IPS-NIHi7 (cell line): Measurements from ENCODE around the gene CXCR5.

Experiments used
- DNase-seq: peaks from one replicate; pipeline ENCODE4 v3.0.0; 2012; ENCODE audit warnings: mixed read lengths; ENCODE audit errors: extremely low spot score

CXCR5 gene

GRCh38 chr11:118876286-118876685 lies 7.4 kb upstream of the CXCR5 start:
- no peak for DNase-seq

- DNase-seq, result no peak
Observed at GRCh38 chr11:118877487-118878162, 6.1 kb upstream of the CXCR5 start.

- no peak for DNase-seq
Observed at GRCh38 chr11:118878163-118878563, 5.5 kb upstream of the CXCR5 start.

- DNase-seq, result no peak
Observed at GRCh38 chr11:118881228-118881627, 2.5 kb upstream of the CXCR5 start.

GRCh38 chr11:118882491-118882890 lies 1.2 kb upstream of the CXCR5 start:
- DNase-seq, result no peak

- no peak for DNase-seq
Observed at GRCh38 chr11:118883004-118883367, 706 bp upstream of the CXCR5 start.

GRCh38 chr11:118884875-118885274 lies 1.2 kb downstream of the CXCR5 start:
- no peak for DNase-seq

- no peak for DNase-seq
Observed at GRCh38 chr11:118885319-118885718, 1.6 kb downstream of the CXCR5 start.

GRCh38 chr11:118885831-118886565 lies 2.3 kb downstream of the CXCR5 start:
- no peak for DNase-seq

- DNase-seq, result no peak
Observed at GRCh38 chr11:118886681-118887111, 3.0 kb downstream of the CXCR5 start.

- DNase-seq, result no peak
Observed at GRCh38 chr11:118887206-118887605, 3.5 kb downstream of the CXCR5 start.

- no peak for DNase-seq
Observed at GRCh38 chr11:118888398-118888797, 4.7 kb downstream of the CXCR5 start.

GRCh38 chr11:118889797-118890196 lies 6.1 kb downstream of the CXCR5 start:
- no peak for DNase-seq

- DNase-seq, result no peak
Observed at GRCh38 chr11:118892514-118892913, 8.8 kb downstream of the CXCR5 start.

- no peak for DNase-seq
Observed at GRCh38 chr11:118892964-118893363, 9.3 kb downstream of the CXCR5 start.

- DNase-seq, result no peak
Observed at GRCh38 chr11:118893662-118894061, 10.0 kb downstream of the CXCR5 start.

- DNase-seq, result no peak
Observed at GRCh38 chr11:118894192-118894591, 10.5 kb downstream of the CXCR5 start.

GRCh38 chr11:118895093-118896039 lies 11.7 kb downstream of the CXCR5 start:
- DNase-seq, result no peak

- no peak for DNase-seq
Observed at GRCh38 chr11:118896472-118896913, 12.8 kb downstream of the CXCR5 start.

- DNase-seq, result no peak
Observed at GRCh38 chr11:118896921-118897591, 13.4 kb downstream of the CXCR5 start.

GRCh38 chr11:118897721-118898310 lies 14.1 kb downstream of the CXCR5 start:
- DNase-seq, result no peak
